ENCODE measurements around the gene GTF2A2.

- TF ChIP-seq CTCF (IDR thresholded peaks at IDR 0.05; ENCODE audit: insufficient read depth, low read length, poor library complexity, severe bottlenecking) (no peak), EZH2phosphoT487 (conservative IDR thresholded peaks at IDR 0.05; ENCODE audit: low read length) (no peak)
Observed at GRCh38 chr15:59605994-59606393, 51.3 kb downstream of the GTF2A2 start.
